ENCODE results near the gene DDX25.
"Not testable (repeated sequence)": the region's sequence is repeated elsewhere in the genome, so short reads cannot be mapped to it uniquely, and the experiment has no call there.

Gene DDX25

GRCh38 chr11:125904678-125905077 is 370 bp downstream of the DDX25 start:
- no peak for DNase-seq (ENCODE audit: low read depth in 2 of 2)

GRCh38 chr11:125910226-125910849 is 6.0 kb downstream of the DDX25 start:
- DNase-seq (ENCODE audit: low read depth in 2 of 2) = no peak

GRCh38 chr11:125914601-125915000 is 10.3 kb downstream of the DDX25 start:
- not testable (repeated sequence) for DNase-seq (ENCODE audit: low read depth in 2 of 2)

GRCh38 chr11:125916683-125917347 is 12.5 kb downstream of the DDX25 start:
- no peak for DNase-seq (ENCODE audit: low read depth in 2 of 2)

GRCh38 chr11:125918140-125918840 is 14.0 kb downstream of the DDX25 start:
- no peak for DNase-seq (ENCODE audit: low read depth in 2 of 2)

- DNase-seq (ENCODE audit: low read depth in 2 of 2) = no peak
These were observed 16.7 kb downstream of the DDX25 start for GRCh38 chr11:125921042-125921441.

GRCh38 chr11:125922156-125922555 is 17.8 kb downstream of the DDX25 start:
- no peak for DNase-seq (ENCODE audit: low read depth in 2 of 2)

GRCh38 chr11:125923012-125923579 is 18.8 kb downstream of the DDX25 start:
- peak; percentile 9 to 31 for DNase-seq (ENCODE audit: low read depth in 2 of 2)

- no peak for DNase-seq (ENCODE audit: low read depth in 2 of 2)
These were observed 19.3 kb downstream of the DDX25 start for GRCh38 chr11:125923633-125924032.

- DNase-seq (ENCODE audit: low read depth in 2 of 2) = no peak
These were observed 20.2 kb downstream of the DDX25 start for GRCh38 chr11:125924384-125925007.

GRCh38 chr11:125925247-125925740 is 21.0 kb downstream of the DDX25 start:
- DNase-seq (ENCODE audit: low read depth in 2 of 2) = no peak

- DNase-seq (ENCODE audit: low read depth in 2 of 2) = no peak
These were observed 21.5 kb downstream of the DDX25 start for GRCh38 chr11:125925804-125926203.

- DNase-seq (ENCODE audit: low read depth in 2 of 2) = no peak
These were observed 22.4 kb downstream of the DDX25 start for GRCh38 chr11:125926682-125927081.

GRCh38 chr11:125929445-125930075 is 25.3 kb downstream of the DDX25 start:
- DNase-seq (ENCODE audit: low read depth in 2 of 2) = no peak

- DNase-seq (ENCODE audit: low read depth in 2 of 2) = no peak
These were observed 25.8 kb downstream of the DDX25 start for GRCh38 chr11:125930076-125930450.

GRCh38 chr11:125931116-125931515 is 26.8 kb downstream of the DDX25 start:
- no peak for DNase-seq (ENCODE audit: low read depth in 2 of 2)

- no peak for DNase-seq (ENCODE audit: low read depth in 2 of 2)
These were observed 27.4 kb downstream of the DDX25 start for GRCh38 chr11:125931668-125932067.

- no peak for DNase-seq (ENCODE audit: low read depth in 2 of 2)
These were observed 28.0 kb downstream of the DDX25 start for GRCh38 chr11:125932301-125932700.

GRCh38 chr11:125933030-125933813 is 28.9 kb downstream of the DDX25 start:
- no peak for DNase-seq (ENCODE audit: low read depth in 2 of 2)

GRCh38 chr11:125934473-125934872 is 30.2 kb downstream of the DDX25 start:
- no peak for DNase-seq (ENCODE audit: low read depth in 2 of 2)

GRCh38 chr11:125935056-125935455 is 30.7 kb downstream of the DDX25 start:
- DNase-seq (ENCODE audit: low read depth in 2 of 2) = no peak

Measured in stimulated activated CD8-positive, alpha-beta memory T cell treated with anti-CD3 and anti-CD28 coated beads, Interleukin-2, amount 100 ng/mL, for 1 hour (primary cell).